Measurements from ENCODE around the gene TMEM161B.
"Not testable (repeated sequence)": the region's sequence is repeated elsewhere in the genome, so short reads cannot be mapped to it uniquely, and the experiment has no call there.

The TMEM161B gene

GRCh38 chr5:88177486-88177885, 91.2 kb downstream of the TMEM161B start:
- DNase-seq, result not testable (repeated sequence)

- no peak for DNase-seq
These were observed 95.5 kb downstream of the TMEM161B start for GRCh38 chr5:88172847-88173758.

GRCh38 chr5:88159591-88159990, 109.1 kb downstream of the TMEM161B start:
- DNase-seq, result no peak

GRCh38 chr5:88158056-88158455, 110.6 kb downstream of the TMEM161B start:
- no peak for DNase-seq

- no peak for DNase-seq
These were observed 113.8 kb downstream of the TMEM161B start for GRCh38 chr5:88154891-88155290.

GRCh38 chr5:88150747-88151146, 117.9 kb downstream of the TMEM161B start:
- no peak for DNase-seq

GRCh38 chr5:88145611-88146467, 122.8 kb downstream of the TMEM161B start:
- no peak for DNase-seq

GRCh38 chr5:88145221-88145610, 123.4 kb downstream of the TMEM161B start:
- DNase-seq, result no peak

All from GF-D8 (cell line).